GM18505 (cell line): ENCODE measurements around the gene C10orf67.
"Not testable (repeated sequence)": the region's sequence is repeated elsewhere in the genome, so short reads cannot be mapped to it uniquely, and the experiment has no call there.

ENCODE experiments used
- ATAC-seq: cut with Tn5 transposase; IDR thresholded peaks from one replicate; pipeline ENCODE4 v1.9.1; 2021; ENCODE audit not compliant: unreplicated experiment
- POLR2A ChIP-seq: IDR thresholded peaks from 4 replicates; pipeline ENCODE4 v1.6.1; 2011; ENCODE audit warnings: borderline replicate concordance; ENCODE audit not compliant: insufficient read depth, insufficient read length; ENCODE audit errors: extremely low read depth

C10orf67 gene

GRCh38 chr10:23293973-23294590 is 50.5 kb downstream of the C10orf67 start:
- TF ChIP-seq POLR2A, result no peak
- ATAC-seq, result no peak

GRCh38 chr10:23293145-23293724 is 51.4 kb downstream of the C10orf67 start:
- ATAC-seq, result peak; percentile 90
- TF ChIP-seq POLR2A, result no peak

DNA sequence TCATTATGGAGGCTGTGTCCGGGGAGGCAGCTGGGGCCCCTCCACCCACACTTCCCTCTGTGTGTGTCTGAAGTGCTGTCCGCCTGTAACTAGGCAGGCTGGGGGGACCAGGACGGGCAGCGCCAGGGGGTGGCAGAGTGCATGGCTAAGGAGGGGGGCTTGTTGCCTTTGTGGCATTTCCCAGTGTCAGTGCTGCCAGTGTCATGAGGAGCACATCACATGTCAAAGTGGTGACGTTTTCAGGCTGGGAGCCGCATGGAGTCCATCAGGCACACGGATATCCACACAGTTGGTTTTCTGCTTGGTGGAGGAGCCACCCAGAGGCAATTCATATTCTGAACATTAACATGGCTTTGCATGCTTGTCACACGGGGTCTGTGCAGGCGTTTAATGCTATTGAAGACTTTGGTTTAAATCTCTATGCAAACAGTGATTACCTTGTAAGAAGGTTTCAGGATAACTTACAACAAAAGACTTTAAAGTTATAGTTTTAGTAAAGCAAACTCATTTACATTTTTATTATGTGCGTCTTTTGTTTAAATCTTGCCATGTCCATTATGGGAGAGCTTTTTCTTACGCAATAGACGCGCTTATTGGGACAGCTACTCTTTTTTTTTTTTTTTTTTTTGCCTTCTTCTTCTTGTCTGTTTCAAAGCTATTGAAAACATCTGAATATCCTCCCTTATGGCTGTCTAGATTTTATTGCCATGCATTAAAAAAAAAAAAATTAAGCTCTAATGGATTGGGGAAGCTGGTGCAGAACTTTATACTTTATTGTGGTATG is 52.9 kb downstream of the C10orf67 start:
- ATAC-seq, result no peak
- no peak for TF ChIP-seq POLR2A

- ATAC-seq, result no peak
- TF ChIP-seq POLR2A, result no peak
These were observed 59.8 kb downstream of the C10orf67 start for GRCh38 chr10:23284674-23285335.

- ATAC-seq, result no peak
- no peak for TF ChIP-seq POLR2A
These were observed 60.4 kb downstream of the C10orf67 start for GRCh38 chr10:23284155-23284554.

DNA sequence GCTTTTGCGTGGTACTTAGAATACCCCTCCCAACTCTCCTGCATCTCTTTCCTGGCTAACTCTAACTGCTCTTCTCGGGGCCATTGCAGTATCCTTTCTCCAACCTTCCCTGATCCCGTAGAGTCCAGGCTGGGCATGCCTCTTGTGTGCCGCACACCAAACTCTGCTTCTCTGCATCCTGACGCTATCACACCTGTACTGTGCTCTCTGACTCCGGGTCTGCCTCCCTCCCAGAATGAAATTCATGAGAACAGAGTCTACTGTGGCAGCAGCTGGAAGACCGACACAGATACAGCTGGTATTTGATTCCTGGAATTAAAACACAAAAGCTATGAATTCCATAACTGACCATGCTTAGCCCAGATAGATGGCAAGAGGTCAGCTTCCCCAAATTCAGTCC is 60.9 kb downstream of the C10orf67 start:
- no peak for TF ChIP-seq POLR2A
- no peak for ATAC-seq

DNA sequence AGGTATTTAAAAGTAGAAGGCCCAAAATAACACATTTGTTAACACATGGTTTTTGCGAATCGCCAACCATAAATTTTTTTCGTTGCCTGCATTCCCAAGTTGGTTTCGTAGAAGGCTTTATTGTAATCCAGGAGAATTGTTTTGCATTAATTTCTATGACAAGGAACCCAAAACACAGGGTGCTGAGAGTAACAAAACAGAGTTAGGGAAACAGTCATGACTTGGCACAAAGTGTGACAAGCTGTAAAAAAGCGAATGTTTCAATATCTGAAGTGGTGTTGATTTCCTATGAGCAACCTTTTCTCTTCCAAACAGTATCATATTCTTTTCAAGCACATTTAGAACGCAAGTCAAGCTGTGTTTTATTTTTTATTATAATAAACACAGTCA is 63.6 kb downstream of the C10orf67 start:
- no peak for ATAC-seq
- TF ChIP-seq POLR2A, result no peak

DNA sequence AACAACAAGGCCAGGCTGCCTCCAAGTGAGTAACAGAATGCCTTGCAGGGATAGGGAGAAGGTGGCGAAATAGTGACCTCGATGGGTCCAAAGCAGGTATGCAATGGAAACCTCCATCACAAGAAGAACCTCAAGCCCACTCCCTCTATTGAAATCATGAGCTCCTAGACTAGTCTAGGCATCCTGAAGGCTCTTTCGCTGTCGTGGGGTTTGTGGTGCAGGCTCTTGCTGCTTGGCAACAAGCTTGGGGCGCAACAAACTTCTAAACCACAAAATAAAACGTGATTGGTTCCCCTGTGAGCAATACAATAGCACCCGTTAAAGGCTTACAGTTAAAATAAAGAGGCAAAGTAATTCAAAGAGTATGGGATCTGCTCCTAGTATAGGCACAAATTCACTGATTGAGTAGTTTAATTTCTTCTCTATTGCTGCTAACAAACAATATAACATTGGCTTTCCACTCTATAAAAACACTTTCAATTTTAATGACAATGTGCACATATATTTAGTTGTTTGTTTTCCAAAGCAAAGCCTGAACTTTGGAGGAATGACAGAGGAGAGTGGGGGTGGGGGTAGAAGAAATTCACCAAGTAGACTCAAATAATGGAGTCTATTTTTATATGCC is 64.1 kb downstream of the C10orf67 start:
- no peak for TF ChIP-seq POLR2A
- ATAC-seq, result no peak

DNA sequence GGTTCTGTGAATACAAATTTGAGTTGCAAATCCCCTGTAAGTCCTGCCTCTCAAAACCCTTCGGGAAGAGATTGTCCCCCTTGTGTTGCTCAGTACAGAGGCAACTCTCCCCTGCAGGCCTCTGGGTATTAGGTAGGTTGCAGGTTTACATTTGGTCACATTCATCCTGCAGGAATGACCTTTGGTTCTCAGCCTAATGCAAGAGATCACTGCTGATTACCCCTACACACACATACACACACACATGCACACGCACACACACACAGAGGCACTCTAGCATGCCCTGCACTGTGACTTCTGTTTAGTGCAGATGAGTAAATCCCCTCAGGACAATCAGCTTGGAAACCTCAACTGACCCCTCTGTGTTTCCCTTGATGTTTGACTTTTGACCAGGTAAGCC is 69.2 kb downstream of the C10orf67 start:
- TF ChIP-seq POLR2A, result no peak
- ATAC-seq, result no peak

DNA sequence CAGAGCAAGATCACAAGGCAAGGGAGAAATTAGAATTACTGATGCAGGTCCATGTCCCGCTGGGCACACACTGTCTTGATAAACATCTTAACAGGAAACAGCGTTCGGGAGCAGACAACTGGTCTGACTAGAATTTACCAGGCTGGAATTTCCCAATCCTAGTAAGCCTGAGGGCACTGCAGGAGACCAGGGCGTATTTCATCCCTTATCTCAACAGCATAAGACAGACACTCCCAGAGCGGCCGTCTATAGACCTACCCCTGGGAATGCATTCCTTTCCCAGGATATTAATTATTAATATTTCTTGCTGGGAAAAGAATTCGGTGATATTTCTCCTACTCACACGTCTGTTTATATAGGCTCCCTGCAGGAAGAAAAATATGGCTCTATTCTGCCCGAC is 70.4 kb downstream of the C10orf67 start:
- ATAC-seq, result not testable (repeated sequence)

DNA sequence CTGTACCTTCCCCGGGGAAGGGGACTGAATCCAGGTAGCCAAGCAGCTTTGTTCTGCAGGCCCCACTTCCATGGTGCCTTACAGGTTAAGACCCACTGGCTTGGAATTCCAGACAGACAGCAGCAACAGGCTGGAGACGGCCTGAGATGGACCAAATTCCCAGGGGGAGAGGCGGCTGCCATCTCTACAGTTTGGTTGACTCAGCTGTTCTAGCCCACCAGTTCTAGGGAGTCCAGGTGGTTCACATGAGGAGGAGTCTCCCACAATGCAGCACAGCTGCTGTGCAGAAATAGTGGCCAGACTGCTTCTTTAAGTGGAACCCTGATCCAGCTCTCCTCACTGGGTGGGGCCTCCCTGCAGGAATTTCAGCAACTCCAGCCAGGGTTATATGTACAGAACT is 74.1 kb downstream of the C10orf67 start:
- no peak for TF ChIP-seq POLR2A
- ATAC-seq, result no peak

GRCh38 chr10:23263441-23264164 is 81.0 kb downstream of the C10orf67 start:
- TF ChIP-seq POLR2A, result no peak
- ATAC-seq, result no peak

DNA sequence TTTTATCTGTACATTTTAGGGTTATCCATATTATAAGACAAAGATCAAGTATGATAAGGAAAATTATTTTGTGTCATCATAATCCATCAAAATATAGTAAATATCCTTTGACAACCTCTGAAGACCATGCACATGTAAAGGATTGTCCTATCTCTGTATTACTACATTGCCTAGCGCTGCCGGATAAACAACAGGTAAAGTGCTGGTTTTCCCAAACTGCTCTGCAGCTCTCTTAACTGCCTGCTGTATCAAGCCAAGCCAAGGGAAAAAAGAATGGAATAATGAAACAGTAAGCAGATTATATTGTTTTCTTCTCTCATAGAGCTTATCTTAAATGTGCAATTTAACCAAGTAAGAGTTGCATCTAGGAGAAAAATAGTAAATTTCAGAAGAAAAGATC is 81.7 kb downstream of the C10orf67 start:
- no peak for TF ChIP-seq POLR2A
- ATAC-seq, result no peak
